PC-3 (cell line): ENCODE measurements around the gene NAT9. TPM values are rescaled to one million over a fixed set of nuclear protein-coding genes. Genes with fewer than 3 reads are reported as not detected.

Source experiments
- ATAC-seq: fragments of 200-7000 bp; cut with Tn5 transposase; 2 replicates; pipeline ENCODE4 v1.9.1; 2020; ENCODE audit warnings: mild to moderate bottlenecking, moderate library complexity
- BruUV-seq: library from RNA; stranded (reverse); fragments of 400-500 nt; replicated peaks from 2 replicates; lab custom pipeline; 2021; lab: Mats Ljungman, UMichigan
- CTCF ChIA-PET: fragments of 300-600 bp; sonication (Branson Sonifier 250); formaldehyde crosslinking; loops from one replicate; lab custom pipeline; 2022; ENCODE audit warnings: antibody characterized with exemption; lab: Charles Lee
- POLR2A ChIA-PET: fragments of 300-600 bp; sonication (Branson Sonifier 250); formaldehyde crosslinking; loops from one replicate; lab custom pipeline; 2022; ENCODE audit warnings: antibody characterized with exemption; ENCODE audit not compliant: unreplicated experiment; lab: Charles Lee
- DNase-seq: peaks from one replicate; pipeline ENCODE4 v3.0.0-alpha.2; 2015
- H2AFZ ChIP-seq: fragments of 300-600 bp; sonication (generic); 2 replicates; pipeline ENCODE4 v1.6.0; 2016; ENCODE audit warnings: antibody characterized with exemption, low read length
- H3F3A ChIP-seq: fragments of 300-600 bp; sonication (generic); one replicate; pipeline ENCODE4 v1.6.0; 2017; ENCODE audit warnings: antibody characterized with exemption, low read length, control low read depth, mild to moderate bottlenecking; ENCODE audit not compliant: unreplicated experiment
- H3K27ac ChIP-seq: fragments of 300-600 bp; sonication (generic); 2 replicates; pipeline ENCODE4 v1.5.1; 2016; ENCODE audit warnings: mild to moderate bottlenecking, low read length
- H3K27me3 ChIP-seq: fragments of 300-600 bp; sonication (generic); 2 replicates; pipeline ENCODE4 v1.6.1; 2016; ENCODE audit warnings: low read length, mixed read lengths
- H3K36me3 ChIP-seq: fragments of 300-600 bp; sonication (generic); 2 replicates; pipeline ENCODE4 v1.6.1; 2016; ENCODE audit warnings: low read depth, mixed run types, low read length, mixed read lengths
- H3K4me1 ChIP-seq: fragments of 300-600 bp; sonication (generic); 2 replicates; pipeline ENCODE4 v1.5.1; 2016; ENCODE audit warnings: low read length; ENCODE audit not compliant: insufficient read depth
- H3K4me2 ChIP-seq: fragments of 300-600 bp; sonication (generic); 2 replicates; pipeline ENCODE4 v1.6.0; 2016; ENCODE audit warnings: low read length
- H3K4me3 ChIP-seq: fragments of 300-600 bp; sonication (generic); 2 replicates; pipeline ENCODE4 v1.5.1; 2016; ENCODE audit warnings: mild to moderate bottlenecking, low read length, mixed read lengths
- H3K79me2 ChIP-seq: fragments of 300-600 bp; sonication (generic); 2 replicates; pipeline ENCODE4 v1.6.1; 2017; ENCODE audit warnings: low read length, mixed read lengths
- H3K9ac ChIP-seq: fragments of 300-600 bp; sonication (generic); 2 replicates; pipeline ENCODE4 v1.6.0; 2016; ENCODE audit warnings: mild to moderate bottlenecking, low read length
- H3K9me2 ChIP-seq: fragments of 300-600 bp; sonication (generic); replicated peaks from 2 replicates; pipeline ENCODE4 v1.6.1; 2016; ENCODE audit warnings: mixed run types, low read length, mixed read lengths
- H3K9me3 ChIP-seq: fragments of 300-600 bp; sonication (generic); 2 replicates; pipeline ENCODE4 v1.6.1; 2016; ENCODE audit warnings: low read length, mixed read lengths
- H4K20me1 ChIP-seq: fragments of 300-600 bp; sonication (generic); 2 replicates; pipeline ENCODE4 v1.6.1; 2016; ENCODE audit warnings: low read length, mixed read lengths
- CTCF ChIP-seq: fragments of 300-600 bp; sonication (generic); conservative IDR thresholded peaks from 2 replicates; pipeline ENCODE4 v1.5.1; 2017; ENCODE audit warnings: antibody characterized with exemption, low read depth, mild to moderate bottlenecking, low read length
- EZH2 ChIP-seq: fragments of 300-600 bp; sonication (generic); IDR thresholded peaks from one replicate; pipeline ENCODE4 v1.6.1; 2017; ENCODE audit warnings: antibody characterized with exemption, mild to moderate bottlenecking, low read length; ENCODE audit not compliant: unreplicated experiment
- EZH2phosphoT487 ChIP-seq: fragments of 300-600 bp; sonication (generic); IDR thresholded peaks from 2 replicates; pipeline ENCODE4 v1.6.1; 2018; ENCODE audit warnings: mild to moderate bottlenecking, antibody characterized with exemption, low read length, borderline replicate concordance
- intact Hi-C: fragments of 100-400 bp; cut with micrococcal nuclease; formaldehyde crosslinking; loops from 2 replicates; pipeline ENCODE4 v1.9.0; 2023
- total RNA-seq: library from RNA; depleted of rRNA; stranded (reverse); fragments of >200 nt; gene quantifications from 2 replicates; pipeline ENCODE4 v1.2.3, GENCODE V29; 2014

Gene NAT9
- total RNA-seq, 1 experiment from 2014 or later, result 55.4 TPM

- H3K9ac ChIP-seq, result no peak overlapping the region
- no peaks in the 10 kb centered on the region for H3K9me2 ChIP-seq
- no peaks in the 10 kb centered on the region for H3K36me3 ChIP-seq
- no peaks in the 10 kb centered on the region for H3F3A ChIP-seq
- no peak overlapping the region for H2AFZ ChIP-seq
- ChIA-PET CTCF (no interaction called here), POLR2A (no interaction called here)
- no peak overlapping the region for H3K4me3 ChIP-seq
- H3K79me2 ChIP-seq, result peaks cover 65% of the 10 kb centered on the region
- DNase-seq (no peak), ATAC-seq (no peak)
- H3K9me3 ChIP-seq, result no peaks in the 10 kb centered on the region
- peaks cover 23% of the 10 kb centered on the region for H3K4me1 ChIP-seq
- H3K27me3 ChIP-seq, result no peaks in the 10 kb centered on the region
- H3K27ac ChIP-seq, result no peak overlapping the region
- intact Hi-C loops, result no loop called here
- H3K4me2 ChIP-seq, result 0 out of 2 replicates have a peak overlapping the region, but pooled peaks have one; percentile 12
- peaks cover 16% of the 10 kb centered on the region; the same call in 1 of the 2 replicates for H4K20me1 ChIP-seq
- BruUV-seq, result no TSS peak
- TF ChIP-seq EZH2phosphoT487 (no peak), CTCF (no peak), EZH2 (no peak)
These were observed 23.2 kb downstream of the NAT9 start for GRCh38 chr17:74752822-74753401.

DNA sequence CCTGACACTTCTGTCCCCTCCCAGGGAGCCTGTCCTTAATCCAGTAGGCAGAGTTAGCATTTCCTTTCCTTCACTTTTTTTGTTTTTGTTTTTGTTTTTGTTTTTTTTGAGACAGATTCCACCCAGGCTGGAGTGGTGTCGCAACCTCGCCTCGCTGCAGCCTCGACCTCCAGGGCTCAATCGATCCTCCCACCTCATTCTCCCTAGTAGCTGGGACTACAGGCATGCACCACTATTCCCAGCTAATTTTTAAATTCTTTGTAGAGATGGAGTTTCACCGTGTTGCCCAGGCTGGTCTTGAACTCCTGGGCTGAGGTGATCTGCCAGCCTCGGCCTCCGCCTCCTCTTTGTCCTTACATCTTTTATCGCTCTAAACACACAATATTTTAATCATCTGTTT is 23.7 kb downstream of the NAT9 start:
- H3K9me3 ChIP-seq, result no peaks in the 10 kb centered on the region
- H3F3A ChIP-seq, result no peaks in the 10 kb centered on the region
- H3K36me3 ChIP-seq, result no peaks in the 10 kb centered on the region
- BruUV-seq, result no TSS peak
- intact Hi-C loops, result no loop called here
- no peak overlapping the region for H2AFZ ChIP-seq
- DNase-seq, result no peak
- H3K9ac ChIP-seq, result no peak overlapping the region
- no peak overlapping the region for H3K4me3 ChIP-seq
- no peak overlapping the region for H3K4me2 ChIP-seq
- no peak overlapping the region for H3K27ac ChIP-seq
- TF ChIP-seq CTCF (no peak), EZH2phosphoT487 (no peak), EZH2 (no peak)
- ChIA-PET CTCF (no interaction called here), POLR2A (no interaction called here)
- H3K9me2 ChIP-seq, result no peaks in the 10 kb centered on the region
- H3K4me1 ChIP-seq, result peaks cover 27% of the 10 kb centered on the region
- H3K27me3 ChIP-seq, result no peaks in the 10 kb centered on the region
- no peak for ATAC-seq
- H3K79me2 ChIP-seq, result peaks cover 65% of the 10 kb centered on the region
- peaks cover 16% of the 10 kb centered on the region; the same call in 1 of the 2 replicates for H4K20me1 ChIP-seq

DNA sequence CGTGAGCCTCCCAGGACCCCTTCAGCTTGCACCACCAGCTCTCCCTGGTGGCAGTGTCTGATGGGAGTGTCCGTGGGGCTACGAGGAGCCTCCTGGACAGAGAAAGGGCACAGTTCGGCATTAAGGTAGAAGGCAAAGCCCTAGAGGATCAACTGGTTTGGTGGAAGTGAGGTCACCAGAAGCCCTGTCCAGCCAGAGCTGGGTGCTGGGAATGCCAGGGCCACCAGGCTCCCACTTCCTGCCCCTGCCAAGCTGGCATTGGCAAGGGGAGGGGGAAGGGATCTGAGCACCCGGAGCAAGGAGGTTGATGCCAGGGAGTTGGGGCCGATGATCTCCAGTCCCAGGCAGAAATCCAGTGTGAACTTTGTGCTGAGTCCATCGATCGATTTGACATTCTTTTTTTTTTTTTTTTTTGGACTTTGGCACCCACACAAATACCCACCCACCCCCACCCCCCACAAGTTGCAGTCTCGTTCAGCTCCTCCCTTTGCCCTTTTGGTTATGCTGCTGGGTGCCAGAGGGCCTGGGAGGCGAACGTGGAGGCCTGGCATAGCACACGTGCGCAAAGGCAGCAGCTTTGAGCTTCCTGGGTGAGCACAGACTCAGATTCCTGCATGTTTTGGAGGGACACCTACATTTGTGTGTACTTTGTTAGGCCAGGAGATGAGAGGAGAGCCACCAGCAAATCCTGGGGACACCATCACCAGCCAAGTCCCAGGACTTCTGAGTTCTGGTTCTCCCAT is 25.6 kb downstream of the NAT9 start:
- Histone ChIP-seq H2AFZ (no peak overlapping the region), H4K20me1 (peaks cover 15% of the 10 kb centered on the region; the same call in 1 of the 2 replicates), H3K9me3 (no peaks in the 10 kb centered on the region), H3K4me1 (peaks cover 27% of the 10 kb centered on the region), H3F3A (no peaks in the 10 kb centered on the region), H3K4me2 (peak overlapping the region; percentile 92), H3K4me3 (peak overlapping the region; percentile 78), H3K27me3 (no peaks in the 10 kb centered on the region), H3K27ac (no peak overlapping the region), H3K9ac (peak overlapping the region; percentile 65; the same call in 1 of the 2 replicates), H3K36me3 (no peaks in the 10 kb centered on the region), H3K79me2 (peaks cover 58% of the 10 kb centered on the region), H3K9me2 (no peaks in the 10 kb centered on the region)
- intact Hi-C loops, result no loop called here
- POLR2A ChIA-PET, result no interaction called here
- CTCF ChIA-PET, result interaction anchor here (0.6 to 1.9 kb wide), 4 partner anchors 9 to 194 kb away, joined by 3 to 8 read pairs (median 6); no protein-coding TSS in a partner anchor
- BruUV-seq, result no TSS peak
- peak; percentile 1; the same call in 1 of the 2 replicates for ATAC-seq
- TF ChIP-seq CTCF (no peak), EZH2 (no peak), EZH2phosphoT487 (no peak)
- DNase-seq, result peak; percentile 57
